ENCODE measurements around the gene CDH8.

CDH8 gene, protein sequence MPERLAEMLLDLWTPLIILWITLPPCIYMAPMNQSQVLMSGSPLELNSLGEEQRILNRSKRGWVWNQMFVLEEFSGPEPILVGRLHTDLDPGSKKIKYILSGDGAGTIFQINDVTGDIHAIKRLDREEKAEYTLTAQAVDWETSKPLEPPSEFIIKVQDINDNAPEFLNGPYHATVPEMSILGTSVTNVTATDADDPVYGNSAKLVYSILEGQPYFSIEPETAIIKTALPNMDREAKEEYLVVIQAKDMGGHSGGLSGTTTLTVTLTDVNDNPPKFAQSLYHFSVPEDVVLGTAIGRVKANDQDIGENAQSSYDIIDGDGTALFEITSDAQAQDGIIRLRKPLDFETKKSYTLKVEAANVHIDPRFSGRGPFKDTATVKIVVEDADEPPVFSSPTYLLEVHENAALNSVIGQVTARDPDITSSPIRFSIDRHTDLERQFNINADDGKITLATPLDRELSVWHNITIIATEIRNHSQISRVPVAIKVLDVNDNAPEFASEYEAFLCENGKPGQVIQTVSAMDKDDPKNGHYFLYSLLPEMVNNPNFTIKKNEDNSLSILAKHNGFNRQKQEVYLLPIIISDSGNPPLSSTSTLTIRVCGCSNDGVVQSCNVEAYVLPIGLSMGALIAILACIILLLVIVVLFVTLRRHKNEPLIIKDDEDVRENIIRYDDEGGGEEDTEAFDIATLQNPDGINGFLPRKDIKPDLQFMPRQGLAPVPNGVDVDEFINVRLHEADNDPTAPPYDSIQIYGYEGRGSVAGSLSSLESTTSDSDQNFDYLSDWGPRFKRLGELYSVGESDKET

DNA sequence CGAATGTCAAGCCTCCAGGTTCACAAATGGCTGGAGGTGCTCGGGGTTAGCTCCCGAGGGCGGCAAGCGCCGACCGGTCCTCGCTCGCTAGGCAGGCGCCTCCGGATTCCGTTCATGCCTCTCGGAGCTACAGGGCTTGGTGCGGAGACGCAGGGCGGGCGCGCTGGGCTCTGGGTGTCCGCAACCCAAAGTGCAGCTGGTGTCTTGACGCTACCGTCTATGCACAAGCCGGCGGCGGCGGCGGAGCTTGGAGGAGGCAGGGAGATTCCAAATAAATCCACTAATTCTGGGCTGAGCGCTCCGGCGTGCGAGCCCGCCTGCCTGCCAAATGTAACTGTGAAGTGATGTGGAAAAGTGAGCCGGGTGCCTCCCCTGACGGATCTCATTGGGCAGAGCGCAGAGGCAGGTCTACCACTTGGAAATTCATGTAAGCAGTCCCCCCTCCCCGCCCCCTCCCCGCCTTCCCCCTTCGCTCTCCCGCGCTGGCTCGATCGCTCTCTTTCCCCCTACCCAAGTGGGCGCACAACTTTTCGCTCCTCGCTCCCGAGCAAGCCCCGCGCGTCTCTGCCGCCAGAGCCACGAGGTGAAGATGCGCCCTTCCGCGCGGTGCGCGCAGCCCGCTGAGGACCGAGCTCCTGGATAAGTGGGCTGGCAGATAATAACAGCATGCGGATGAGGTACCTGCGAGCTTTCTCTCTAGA is at the start of gene CDH8:
Gene CDH8 (minus strand): TSS at position 338 of the 701 bp plus-strand sequence. CDS start 15,035 bp downstream, outside the sequence.
- in situ Hi-C loops (cut with HindIII; ENCODE audit: low sequenced_read_pairs) = no loop called here

DNA sequence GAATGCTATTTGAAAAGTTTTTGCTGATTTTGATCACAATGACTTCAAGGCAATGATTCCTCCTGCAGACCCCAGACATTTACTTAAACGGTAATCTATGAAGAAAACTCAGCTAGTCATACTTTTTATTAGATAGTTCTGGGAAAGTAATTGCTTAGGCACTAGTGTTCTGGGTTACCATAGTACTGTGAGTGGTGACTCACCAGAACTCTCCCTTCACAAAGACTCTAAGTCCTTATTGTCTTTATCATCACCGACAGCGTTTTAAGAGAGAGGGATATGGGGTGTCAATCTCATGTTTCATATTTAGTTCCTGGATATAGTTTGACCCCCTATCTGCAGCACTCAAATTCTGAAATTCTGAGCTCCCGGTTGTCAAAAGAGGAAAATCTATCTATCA is 43.0 kb upstream of the CDH8 start:
- in situ Hi-C loops (cut with HindIII; ENCODE audit: low sequenced_read_pairs) = no loop called here

DNA sequence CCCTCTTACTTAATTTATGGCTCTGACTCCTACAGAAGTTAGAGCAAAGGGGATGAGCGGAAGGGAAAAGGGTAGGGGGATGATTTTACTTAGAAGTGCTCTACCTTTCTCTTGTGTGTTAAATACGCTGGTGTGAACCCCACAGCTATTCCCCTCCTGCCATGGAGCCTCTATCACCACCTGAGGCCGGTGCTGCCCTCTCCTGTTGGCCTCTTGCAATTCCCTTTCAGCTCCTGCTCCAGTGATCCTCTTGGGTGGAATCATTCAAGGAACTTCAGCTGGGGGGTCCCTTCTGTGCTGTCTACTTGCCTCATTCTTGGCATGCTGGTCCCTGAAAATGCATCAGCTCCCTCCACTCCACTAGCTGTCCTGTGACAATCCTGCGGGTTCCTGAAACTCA is 41.8 kb upstream of the CDH8 start:
- in situ Hi-C loops (cut with HindIII; ENCODE audit: low sequenced_read_pairs) = no loop called here

DNA sequence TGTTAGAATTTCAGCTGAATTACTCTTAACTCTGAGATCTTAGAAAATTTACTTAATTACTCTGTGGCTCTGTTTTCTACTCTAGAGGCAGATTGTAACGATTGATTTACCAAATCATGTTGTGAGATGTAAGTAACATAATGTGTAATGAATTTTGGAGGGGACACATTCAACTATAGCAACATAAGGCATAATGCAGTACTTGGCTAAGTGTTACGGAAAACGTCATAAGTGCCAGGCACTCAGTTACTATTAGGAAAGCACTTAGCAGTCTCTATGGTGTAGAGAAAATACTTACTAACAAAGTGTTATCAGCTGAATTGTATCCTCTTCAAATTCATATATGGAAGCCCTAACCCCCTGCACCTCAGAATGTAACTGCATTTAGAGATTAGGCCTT is 40.6 kb upstream of the CDH8 start:
- in situ Hi-C loops (cut with HindIII; ENCODE audit: low sequenced_read_pairs) = no loop called here

DNA sequence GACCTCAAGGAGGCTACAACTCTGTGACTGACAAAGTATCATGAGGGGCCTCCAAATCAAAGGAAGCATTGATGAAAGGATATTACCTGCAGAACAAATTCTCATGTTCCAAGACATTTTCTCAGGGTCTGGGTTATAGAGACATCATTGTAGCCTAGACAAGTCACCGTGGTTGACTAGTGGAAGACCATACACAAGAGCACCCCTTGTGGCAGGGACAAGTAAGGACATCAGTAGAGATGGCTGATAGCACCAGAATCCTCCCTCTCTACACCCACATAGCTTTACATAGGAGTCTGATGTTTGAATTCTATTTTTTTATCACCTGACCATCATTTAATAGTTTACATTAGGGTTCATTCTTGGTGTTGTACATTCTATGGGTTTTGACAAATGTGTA is 32.5 kb upstream of the CDH8 start:
- in situ Hi-C loops (cut with HindIII; ENCODE audit: low sequenced_read_pairs) = no loop called here

DNA sequence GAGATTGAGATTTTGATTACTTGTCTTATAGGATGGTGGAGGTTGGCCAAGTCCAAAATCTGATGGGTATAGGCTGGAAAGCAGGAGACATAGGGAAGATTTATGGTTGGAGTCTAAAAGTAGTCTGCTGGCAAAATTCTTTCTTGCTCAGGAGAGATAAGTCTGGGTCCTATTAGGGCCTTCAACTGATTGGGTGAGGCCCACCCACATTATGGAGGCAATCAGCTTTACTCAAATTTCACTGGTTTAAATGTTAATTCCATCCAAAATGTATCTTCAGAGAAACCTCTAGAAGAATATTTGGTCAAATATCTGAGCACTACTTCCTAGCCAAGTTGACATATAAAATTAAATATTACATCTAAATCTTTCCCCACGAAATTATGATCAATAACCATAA is 31.7 kb upstream of the CDH8 start:
- in situ Hi-C loops (cut with HindIII; ENCODE audit: low sequenced_read_pairs) = no loop called here

DNA sequence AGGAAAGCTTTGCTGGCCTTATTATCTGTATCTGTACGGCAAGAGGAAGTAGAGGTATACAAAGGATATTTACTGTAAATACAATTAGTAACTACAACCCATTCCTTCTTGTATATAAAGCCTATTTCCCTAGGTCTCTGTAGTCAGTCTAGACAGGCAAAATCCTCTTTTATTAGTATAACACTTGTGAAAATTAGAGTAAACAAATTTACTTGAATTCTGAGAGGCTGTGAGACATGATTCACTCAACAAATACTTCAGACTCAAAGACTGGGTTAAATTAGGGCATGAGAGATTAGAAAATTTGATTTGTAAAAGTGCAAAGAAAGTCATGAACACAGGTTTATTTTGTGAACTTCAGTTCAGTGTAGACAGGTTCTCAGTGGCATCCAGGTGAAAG is 30.9 kb upstream of the CDH8 start:
- in situ Hi-C loops (cut with HindIII; ENCODE audit: low sequenced_read_pairs) = no loop called here

DNA sequence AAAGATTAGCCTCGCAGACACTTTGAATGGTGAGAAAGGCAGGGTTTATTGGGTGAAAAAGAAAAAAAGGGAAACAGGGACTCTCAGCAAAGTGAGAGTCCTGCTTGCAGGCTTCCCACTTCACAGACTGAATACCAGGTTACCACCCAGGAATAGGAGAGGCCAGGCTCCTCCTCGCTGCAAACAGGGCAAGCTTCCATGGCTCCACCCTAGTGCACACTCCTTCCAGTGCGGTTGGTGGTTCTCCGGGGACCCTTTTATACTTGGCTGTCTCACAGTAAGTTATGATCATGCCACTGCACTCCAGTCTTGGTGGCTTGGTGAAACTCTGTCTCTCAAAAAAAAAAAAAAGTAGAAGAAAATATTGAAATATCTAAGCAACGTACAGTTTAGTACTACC is 30.5 kb upstream of the CDH8 start:
- in situ Hi-C loops (cut with HindIII; ENCODE audit: low sequenced_read_pairs) = no loop called here

DNA sequence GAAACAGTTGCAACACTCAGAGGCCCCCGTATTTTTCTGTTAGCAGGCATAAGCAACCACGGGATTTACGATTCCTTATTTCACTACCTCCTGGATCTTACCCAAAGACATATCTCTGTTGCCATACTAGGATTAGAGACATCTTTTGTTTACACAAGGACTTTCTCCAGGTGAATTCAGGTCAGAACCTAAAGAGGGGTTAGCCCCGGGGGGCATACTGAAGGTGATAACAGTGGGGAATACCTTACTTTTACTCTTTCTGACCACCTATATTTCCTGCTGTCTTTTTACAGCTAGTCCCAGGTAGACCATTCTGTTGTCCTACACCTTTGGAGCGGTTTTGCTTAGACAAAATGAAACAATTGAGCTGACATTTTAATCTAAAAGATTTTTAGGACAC is 27.9 kb upstream of the CDH8 start:
- in situ Hi-C loops (cut with HindIII; ENCODE audit: low sequenced_read_pairs) = no loop called here

DNA sequence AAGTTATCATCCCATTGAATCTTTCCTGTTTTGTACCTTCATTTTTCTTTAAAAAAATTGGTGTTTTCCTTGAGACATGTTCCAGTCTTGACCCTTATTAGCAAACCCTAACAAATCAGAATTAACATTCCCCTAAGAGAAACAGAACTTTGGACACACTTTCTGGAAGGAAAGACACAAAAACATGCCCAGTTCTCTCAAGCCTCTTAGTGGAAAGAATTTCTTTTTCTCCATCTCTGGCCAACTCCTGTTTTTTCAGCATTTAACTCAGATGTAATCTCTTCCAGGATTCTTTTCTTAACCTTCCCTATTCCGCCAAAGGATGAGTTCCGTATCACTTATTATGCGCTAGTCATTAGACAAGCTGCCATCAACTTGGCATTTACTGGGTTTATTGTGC is 23.9 kb upstream of the CDH8 start:
- in situ Hi-C loops (cut with HindIII; ENCODE audit: low sequenced_read_pairs) = no loop called here

DNA sequence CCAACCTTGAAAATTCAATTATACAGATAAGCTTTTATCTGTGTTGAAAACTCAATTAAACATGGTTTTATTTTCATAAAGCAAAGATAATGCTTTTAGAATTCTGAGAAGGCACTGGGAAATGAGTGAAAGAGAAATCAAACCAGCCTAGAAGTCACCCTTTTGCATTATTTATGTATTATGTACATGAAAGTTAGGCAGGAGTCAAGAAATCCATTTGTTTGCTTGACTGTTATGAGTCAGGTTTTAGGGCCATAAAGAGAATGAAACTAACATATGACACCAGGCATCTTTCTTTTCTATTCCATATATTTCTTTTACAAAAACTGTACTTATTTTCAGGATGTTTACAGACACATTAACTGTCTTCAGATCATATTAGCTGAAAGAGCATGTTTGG is 23.3 kb upstream of the CDH8 start:
- in situ Hi-C loops (cut with HindIII; ENCODE audit: low sequenced_read_pairs) = no loop called here

DNA sequence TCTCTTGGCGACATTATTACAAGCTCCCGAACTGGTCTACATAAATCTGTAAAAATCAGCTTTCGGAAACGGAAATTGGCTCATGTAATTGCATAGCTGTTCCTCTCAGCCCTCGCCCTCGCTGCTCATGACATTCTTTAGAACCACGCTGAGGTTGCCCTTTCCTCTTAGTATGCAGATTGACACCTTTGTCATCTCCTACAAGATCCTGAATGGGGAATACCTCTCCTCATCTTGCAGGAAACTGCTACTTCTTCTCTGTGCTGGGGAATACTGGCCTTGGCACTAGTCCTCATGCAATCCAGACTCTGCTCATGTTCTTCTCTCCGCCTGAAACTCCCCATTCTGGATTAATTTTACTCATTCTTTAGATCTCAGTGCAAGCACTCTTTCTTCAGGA is 22.2 kb upstream of the CDH8 start:
- in situ Hi-C loops (cut with HindIII; ENCODE audit: low sequenced_read_pairs) = no loop called here

DNA sequence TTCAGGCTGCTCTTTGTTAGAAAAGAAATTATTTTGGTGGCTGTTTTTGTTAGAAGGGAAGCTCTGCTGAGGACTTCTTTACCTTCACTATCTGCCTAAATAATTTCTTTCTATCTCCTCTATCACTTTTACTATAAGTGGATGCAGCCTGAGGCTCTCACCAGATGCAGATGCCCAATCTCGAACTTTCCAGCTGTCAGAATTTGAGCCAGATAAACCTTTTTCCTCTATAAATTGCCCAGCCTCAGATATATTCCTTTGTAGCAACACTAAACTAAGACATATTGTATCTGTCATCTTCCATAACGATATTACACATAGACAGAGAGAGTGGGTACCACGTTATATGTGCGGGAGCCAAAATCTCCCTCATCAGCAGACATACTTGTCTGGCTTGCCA is 15.7 kb upstream of the CDH8 start:
- in situ Hi-C loops (cut with HindIII; ENCODE audit: low sequenced_read_pairs) = no loop called here

DNA sequence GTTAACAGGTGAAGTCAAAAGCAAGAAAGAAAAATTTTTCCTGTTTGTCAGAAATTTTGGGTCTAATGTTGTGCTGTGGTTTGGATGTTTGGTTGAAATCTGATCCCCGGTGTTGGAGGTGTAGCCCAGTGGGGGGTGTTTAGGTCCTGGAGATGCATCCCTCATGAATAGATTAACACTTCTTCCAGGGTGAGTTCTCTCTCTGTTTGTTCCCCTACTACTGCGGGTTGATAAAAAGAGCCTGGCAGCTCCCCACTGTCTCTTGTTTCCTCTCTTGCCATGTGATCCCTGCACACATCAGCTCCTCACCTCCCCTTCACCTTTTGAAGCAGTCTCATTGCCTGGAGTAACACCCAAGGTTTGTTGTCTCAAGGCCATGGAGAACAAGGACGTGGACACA is 14.6 kb upstream of the CDH8 start:
- in situ Hi-C loops (cut with HindIII; ENCODE audit: low sequenced_read_pairs) = no loop called here

DNA sequence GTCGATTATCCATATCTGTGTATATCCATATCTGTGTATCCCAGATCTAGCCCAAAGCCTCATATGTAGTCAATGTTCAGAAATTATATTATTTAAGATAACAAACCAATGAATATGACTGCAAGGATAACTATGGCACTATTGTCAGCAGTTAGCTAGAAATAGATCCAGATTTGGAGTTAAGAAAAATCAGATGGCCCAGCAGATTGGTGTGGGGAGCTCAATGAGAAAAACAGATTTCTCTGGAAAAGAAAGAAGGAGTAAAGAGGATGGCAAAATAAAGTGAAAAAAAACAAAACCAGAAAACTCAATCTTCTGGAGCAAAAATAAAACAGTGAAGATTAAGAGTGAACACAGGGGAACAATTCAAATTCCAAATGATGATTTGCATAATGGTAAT is 10.6 kb upstream of the CDH8 start:
- in situ Hi-C loops (cut with HindIII; ENCODE audit: low sequenced_read_pairs) = no loop called here

DNA sequence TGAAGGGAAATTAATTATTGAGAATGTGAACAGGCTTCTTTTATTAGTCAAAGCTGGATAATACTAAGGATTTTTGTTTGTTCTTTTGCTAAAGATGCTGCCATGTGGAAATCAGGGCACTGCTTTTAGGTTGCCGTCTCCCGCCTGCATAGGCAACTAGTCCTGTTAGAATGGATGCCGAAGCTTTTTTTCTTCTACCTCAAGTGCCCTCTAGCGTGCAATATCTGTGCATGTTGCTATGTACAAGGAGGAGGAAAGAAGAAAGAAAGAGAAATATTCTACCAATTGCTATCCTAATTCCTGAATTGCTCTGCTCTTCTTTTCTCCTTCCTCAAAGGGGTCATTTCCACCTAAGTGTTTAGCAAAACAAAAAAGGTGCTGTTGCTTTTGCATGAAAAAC is 5.2 kb upstream of the CDH8 start:
- in situ Hi-C loops (cut with HindIII; ENCODE audit: low sequenced_read_pairs) = no loop called here

DNA sequence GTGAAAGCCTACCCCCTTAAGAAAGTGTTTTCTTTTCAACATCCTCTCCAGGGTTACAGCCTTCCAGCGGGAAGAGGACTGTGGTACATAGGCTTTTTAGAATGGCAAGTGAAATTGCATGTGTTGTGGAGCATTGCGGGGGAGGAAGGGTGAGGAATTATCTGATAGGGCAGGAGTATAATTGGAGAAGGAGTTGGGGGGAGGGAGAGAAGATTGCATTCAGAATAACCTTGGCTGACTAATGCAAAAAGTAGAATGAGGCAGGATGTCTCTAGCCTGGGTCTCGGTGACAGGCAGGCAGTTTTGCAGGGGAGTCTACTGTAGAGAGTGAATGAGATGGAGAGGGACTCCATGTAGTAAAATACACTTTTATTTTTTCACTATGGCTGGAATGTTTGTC is 2.4 kb upstream of the CDH8 start:
- in situ Hi-C loops (cut with HindIII; ENCODE audit: low sequenced_read_pairs) = no loop called here

DNA sequence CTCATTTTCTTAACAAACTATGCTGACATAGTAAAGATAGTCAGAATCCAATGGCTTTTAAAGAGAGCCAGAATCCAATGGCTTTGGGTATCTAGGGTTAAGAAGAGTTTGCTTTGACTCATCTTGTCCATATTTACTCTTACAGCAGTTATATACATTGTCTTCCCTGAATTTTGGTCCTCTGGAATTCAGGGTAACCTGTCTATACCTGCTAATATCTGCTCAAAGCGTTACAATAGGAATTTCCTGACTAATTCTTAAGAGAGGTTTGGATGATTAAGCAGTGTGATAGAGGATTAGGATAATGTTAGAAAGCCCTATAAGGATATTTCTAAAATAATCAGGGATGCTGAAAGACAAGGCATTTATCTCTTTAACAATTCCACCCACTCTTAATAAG is 2.0 kb upstream of the CDH8 start:
- in situ Hi-C loops (cut with HindIII; ENCODE audit: low sequenced_read_pairs) = no loop called here

DNA sequence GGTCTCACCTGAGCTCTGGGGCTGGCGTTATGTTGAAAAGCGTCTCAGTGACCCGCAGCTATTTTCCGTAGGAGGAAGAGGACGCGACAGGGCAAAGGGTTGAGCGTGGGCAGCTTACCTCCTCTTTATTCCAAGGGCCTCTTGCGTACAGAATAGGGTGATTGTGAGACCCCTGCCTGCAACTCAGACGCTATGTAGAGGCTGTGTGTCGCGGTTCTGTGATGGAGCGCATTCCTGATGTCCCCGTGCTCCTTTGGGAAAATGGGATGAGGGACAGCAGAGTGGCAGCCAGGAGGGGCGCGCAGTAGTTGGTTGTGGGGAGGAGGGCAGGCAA is 531 bp upstream of the CDH8 start:
- in situ Hi-C loops (cut with HindIII; ENCODE audit: low sequenced_read_pairs) = no loop called here

DNA sequence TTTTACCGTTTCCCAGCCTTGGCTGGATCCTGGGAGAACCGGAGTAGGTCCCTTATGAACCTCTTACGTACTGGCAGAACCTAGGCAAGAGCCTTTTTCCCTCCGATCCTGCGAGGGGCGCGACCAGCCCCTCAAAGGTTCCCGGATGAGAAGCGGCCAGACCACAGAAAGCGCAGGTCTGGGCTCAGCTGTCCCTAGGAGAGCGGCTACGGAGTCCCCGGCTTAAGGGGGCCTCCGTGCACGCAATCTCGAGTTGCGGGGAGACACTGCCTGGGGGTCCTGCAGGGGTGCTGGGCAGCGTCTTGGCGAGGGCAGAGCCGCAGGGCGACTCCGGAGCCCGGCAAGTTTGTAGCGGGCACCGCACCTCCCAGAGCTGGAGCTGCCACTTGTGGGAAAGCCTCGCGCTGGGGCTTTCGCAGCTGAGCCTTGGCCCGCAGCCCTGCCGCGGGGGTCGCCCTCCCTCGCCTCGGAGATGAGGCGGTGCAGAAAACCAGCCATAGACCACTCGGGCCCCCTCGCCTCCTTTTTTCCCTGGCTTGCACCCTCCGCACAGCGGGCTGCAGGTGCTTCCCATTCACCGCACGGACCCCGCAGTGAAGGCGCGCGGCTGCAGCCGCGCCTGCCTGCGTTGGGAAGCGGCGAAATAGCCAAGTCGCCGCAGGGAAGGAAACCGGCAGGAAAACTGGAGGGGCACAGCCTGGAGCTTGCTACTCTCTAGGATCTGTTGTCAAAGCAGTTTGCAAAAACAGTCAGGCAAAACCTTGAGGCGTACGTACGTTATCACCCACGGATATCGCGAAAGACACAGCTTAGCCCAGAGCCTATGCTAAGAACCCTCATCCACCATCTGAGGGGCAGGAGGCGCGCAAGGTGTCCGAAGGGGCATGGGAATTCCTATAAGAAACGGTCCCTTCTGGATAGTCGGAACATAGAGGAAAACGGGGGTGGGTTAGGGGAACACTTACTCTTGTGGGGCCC is 834 bp downstream of the CDH8 start:
- in situ Hi-C loops (cut with HindIII; ENCODE audit: low sequenced_read_pairs) = no loop called here
